ENCODE data around the gene ANO9.

ANO9 gene

DNA sequence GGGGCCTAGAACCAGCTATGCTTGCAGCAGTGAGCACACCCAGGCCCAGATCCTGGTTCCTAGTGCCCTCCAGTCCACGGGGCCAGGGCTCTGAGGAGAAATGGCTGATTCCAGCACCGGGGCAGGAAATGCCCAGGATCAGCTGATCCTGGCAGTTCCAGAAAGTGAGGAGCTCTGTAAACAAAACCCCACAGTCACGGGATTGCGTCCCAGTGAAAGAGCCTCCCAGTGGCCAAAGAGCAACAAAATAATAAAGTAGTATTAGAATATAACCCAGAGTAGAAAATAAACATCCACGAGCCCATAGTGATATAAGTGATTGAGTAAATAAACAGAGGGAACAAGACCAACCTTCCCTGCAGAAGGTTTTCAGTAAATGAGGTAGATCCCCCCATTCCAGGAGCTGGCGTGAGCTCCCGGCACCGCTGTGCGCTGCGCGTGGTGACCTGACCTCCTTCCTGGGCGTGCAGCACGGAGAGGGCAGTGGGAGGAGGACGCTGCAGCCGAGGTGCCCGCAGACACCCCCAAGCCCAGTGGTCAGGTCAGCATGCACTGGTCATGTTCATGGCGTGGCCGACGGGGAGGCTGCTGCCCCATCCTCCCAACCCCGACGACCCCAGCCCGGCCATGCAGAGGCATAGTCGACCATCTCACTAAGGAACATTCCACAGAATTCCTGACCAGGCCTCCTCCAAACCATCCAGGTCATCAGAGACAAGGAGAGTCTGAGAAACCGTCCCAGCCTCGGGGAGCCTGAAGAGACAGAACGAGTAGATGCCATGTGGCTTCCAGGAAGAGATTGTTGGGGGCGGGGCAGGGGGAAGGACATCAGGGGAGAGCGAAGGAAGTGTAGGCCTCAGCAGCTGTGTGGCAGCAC is 28.1 kb upstream of the ANO9 start:
- peak; percentile 47; the same call in 1 of the 2 replicates for TF ChIP-seq CTCF (IDR thresholded peaks at IDR 0.05)

DNA sequence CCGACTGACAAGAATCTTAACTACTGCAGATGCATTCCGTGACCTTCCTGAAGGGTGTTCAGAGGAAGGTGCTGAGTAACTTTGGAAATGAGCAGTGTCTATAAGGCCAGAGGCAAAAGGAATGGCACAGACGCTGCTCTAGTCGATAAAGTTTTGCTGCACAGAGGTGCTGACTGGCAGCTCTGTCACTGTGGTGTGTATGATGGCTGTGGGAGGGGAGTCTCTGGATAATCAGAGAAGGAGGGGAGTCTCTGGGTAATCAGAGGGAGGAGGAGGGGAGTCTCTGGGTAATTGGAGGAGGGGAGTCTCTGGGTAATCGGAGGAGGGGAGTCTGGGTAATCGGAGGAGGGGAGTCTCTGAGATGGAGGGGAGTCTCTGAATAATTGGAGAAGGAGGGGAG is 26.7 kb upstream of the ANO9 start:
- no peak for TF ChIP-seq CTCF (IDR thresholded peaks at IDR 0.05)

DNA sequence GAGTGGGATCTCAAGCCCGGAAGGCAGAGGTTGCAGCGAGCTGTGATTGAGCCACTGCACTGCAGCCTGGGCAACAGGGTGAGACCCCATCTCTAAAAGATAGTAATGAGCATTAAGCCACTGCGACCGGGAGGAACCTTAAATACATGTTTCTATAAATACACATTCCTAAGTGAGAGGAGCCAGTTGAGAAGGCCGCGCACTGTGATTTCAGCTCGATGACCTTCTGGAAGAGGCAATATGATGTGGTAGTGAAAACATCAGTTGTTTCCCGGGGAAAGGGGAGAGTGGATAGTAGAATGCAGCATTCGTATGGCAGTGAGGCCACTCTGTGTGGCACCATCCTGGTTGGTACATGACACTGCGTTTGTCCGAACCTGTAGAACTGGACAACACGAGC is 26.2 kb upstream of the ANO9 start:
- TF ChIP-seq CTCF (IDR thresholded peaks at IDR 0.05) = no peak

GRCh38 chr11:465896-466530 is 24.2 kb upstream of the ANO9 start:
- no peak for TF ChIP-seq CTCF (IDR thresholded peaks at IDR 0.05)

DNA sequence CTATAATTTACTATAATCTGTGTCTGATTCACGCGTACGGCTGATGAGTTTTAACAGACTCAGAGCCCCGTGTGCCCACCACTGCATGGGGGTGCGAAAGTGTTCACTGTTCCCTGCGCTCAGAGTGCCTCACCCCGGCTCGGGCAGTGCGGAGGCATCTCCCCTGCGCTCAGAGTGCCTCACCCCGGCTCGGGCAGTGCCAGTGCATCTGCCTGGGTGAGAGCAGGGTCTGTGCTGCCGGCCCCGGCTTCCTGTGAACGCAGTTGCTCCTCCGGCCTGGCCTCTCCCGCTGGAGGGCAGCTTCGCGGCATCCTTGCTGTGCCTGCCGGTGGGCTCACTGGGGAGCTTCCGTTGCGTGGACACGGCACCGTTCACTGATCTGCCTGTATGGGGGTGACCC is 22.5 kb upstream of the ANO9 start:
- no peak for TF ChIP-seq CTCF (IDR thresholded peaks at IDR 0.05)

DNA sequence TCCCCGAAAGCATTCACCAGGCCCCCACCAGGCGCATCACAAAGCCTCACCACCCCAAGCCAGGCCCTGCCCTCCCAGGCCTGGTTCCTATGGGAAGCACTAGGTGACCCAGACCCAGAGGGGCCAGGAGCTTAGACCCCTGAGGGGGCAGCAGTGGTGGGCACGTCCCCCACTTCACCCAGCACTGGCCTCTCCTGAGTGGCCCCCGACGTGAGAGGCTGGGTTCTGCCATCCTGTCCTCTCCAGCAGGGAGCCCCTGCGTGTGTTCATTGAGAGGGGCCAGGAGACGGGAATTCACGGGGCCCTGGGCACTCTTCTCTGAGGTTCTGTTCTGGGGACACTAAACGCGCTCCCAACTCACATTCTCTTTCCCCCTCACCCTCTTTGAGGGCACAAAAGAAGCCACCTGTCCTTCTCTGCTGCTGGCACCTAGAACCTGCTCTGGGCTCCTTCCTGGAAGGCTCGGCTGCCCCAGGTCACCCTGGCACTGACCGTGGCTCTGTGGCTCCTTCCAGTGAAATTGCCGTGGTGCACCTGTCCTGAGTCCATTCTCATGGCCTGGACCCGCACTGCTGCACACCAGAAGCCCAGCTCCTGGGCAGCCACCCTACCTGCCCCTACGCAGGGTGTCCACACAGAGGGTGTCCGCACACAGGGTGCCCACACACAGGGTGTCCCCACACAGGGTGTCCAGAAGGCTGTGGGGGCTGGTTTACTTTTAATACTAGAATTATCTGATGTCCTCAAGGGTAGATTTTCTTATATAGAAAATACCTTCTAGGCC is 20.5 kb upstream of the ANO9 start:
- TF ChIP-seq CTCF (IDR thresholded peaks at IDR 0.05) = no peak

GRCh38 chr11:461626-462025 is 19.8 kb upstream of the ANO9 start:
- TF ChIP-seq CTCF (IDR thresholded peaks at IDR 0.05) = no peak
